ENCODE measurements around the gene ZDHHC6. TPM values are rescaled to one million over a fixed set of nuclear protein-coding genes. Genes with fewer than 3 reads are reported as not detected.

Gene ZDHHC6
- total and polyA plus RNA-seq, 10 of the 15 experiments (the other 5 are each of a cell fraction or from before 2014, with no cell fraction given) = 23.8 to 59.4 (median 35.6) TPM

- Histone ChIP-seq H2AFZ (ENCODE audit: control insufficient read depth, low read depth, low read length) (no peak overlapping the region), H3K27ac (ENCODE audit: control insufficient read depth, insufficient read depth) (no peak overlapping the region), H3K4me2 (ENCODE audit: control insufficient read depth, insufficient read depth) (no peak overlapping the region), H3K9ac (ENCODE audit: control insufficient read depth, insufficient read depth, low read length) (no peak overlapping the region), H3K4me1 (ENCODE audit: control insufficient read depth, insufficient read depth, low read length) (no peaks in the 10 kb centered on the region), H3K27me3 (replicated peaks in 1 of 2; ENCODE audit: control insufficient read depth in 2 of 2, insufficient read depth in 2 of 2, low read length in 1 of 2) (no peaks in the 10 kb centered on the region), H3K36me3 (ENCODE audit: control insufficient read depth in 2 of 2, insufficient read depth in 2 of 2, low read length in 1 of 2) (no peaks in the 10 kb centered on the region; a peak in 1 of 4 replicates), H3K4me3 (no peak overlapping the region), H3K9me3 (replicated peaks; ENCODE audit: control insufficient read depth, insufficient read depth, low read length) (no peaks in the 10 kb centered on the region), H3K79me2 (ENCODE audit: control insufficient read depth, insufficient read depth, low read length) (no peaks in the 10 kb centered on the region), H4K20me1 (ENCODE audit: control insufficient read depth, insufficient read depth) (no peaks in the 10 kb centered on the region)
- POLR2A ChIA-PET = no interaction called here
- TF ChIP-seq KLF5 (IDR thresholded peaks at IDR 0.05; ENCODE audit: partially characterized antibody) (no peak), KAT2A (conservative IDR thresholded peaks at IDR 0.05; ENCODE audit: control insufficient read depth, low read depth, low read length) (no peak)
- SMC1A ChIA-PET (ENCODE audit: uncharacterized antibody, unreplicated experiment) = interaction anchor here (0.6 to 2.9 kb wide), 5 partner anchors 8 to 540 kb away, joined by 3 to 11 read pairs (median 7); no protein-coding TSS in a partner anchor
- BruUV-seq (replicated peaks) = no TSS peak
- FAIRE-seq (no peak), ATAC-seq (no peak), DNase-seq (ENCODE audit: low read depth, low spot score) (no peak)
- intact Hi-C loops (cut with micrococcal nuclease; ENCODE audit: unreplicated experiment) (no loop called here), in situ Hi-C loops (cut with MboI) (no loop called here)
- CTCF ChIA-PET = interaction anchor here (0.6 to 4.7 kb wide), 3 partner anchors 12 to 330 kb away, joined by 3 to 23 read pairs (median 9); no protein-coding TSS in a partner anchor
- RAD21 ChIA-PET (ENCODE audit: unreplicated experiment) = interaction anchor here (1.0 kb wide), 1 partner anchor 11 kb away, joined by 3 read pairs; no protein-coding TSS in a partner anchor
These were observed 41.2 kb upstream of the ZDHHC6 start for GRCh38 chr10:112487964-112488363.

GRCh38 chr10:112484399-112484798, 37.7 kb upstream of the ZDHHC6 start:
- 92% methylated on average over 2 of the region's 2 CpGs for WGBS (ENCODE audit: insufficient coverage, insufficient replicate concordance, low lambda C conversion rate, missing lambda C conversion rate)
- in situ Hi-C loops (cut with MboI) = no loop called here
- Histone ChIP-seq H3K9me3 (replicated peaks; ENCODE audit: control insufficient read depth, insufficient read depth, low read length) (no peaks in the 10 kb centered on the region), H3K27me3 (replicated peaks in 1 of 2; ENCODE audit: control insufficient read depth in 2 of 2, insufficient read depth in 2 of 2, low read length in 1 of 2) (no peaks in the 10 kb centered on the region), H2AFZ (ENCODE audit: control insufficient read depth, low read depth, low read length) (no peak overlapping the region), H4K20me1 (ENCODE audit: control insufficient read depth, insufficient read depth) (no peaks in the 10 kb centered on the region), H3K9ac (ENCODE audit: control insufficient read depth, insufficient read depth, low read length) (no peak overlapping the region), H3K79me2 (ENCODE audit: control insufficient read depth, insufficient read depth, low read length) (no peaks in the 10 kb centered on the region), H3K4me1 (ENCODE audit: control insufficient read depth, insufficient read depth, low read length) (no peaks in the 10 kb centered on the region), H3K36me3 (ENCODE audit: control insufficient read depth in 2 of 2, insufficient read depth in 2 of 2, low read length in 1 of 2) (no peaks in the 10 kb centered on the region; a peak in 1 of 4 replicates), H3K4me3 (no peak overlapping the region), H3K4me2 (ENCODE audit: control insufficient read depth, insufficient read depth) (no peak overlapping the region), H3K27ac (ENCODE audit: control insufficient read depth, insufficient read depth) (no peak overlapping the region)
- no peak for DNase-seq (ENCODE audit: low read depth, low spot score)
- BruUV-seq (replicated peaks) = no TSS peak
- SMC1A ChIA-PET (ENCODE audit: uncharacterized antibody, unreplicated experiment) = interaction anchor here (1.0 to 1.2 kb wide), 2 partner anchors 8 to 13 kb away, joined by 3 read pairs; no protein-coding TSS in a partner anchor
- TF ChIP-seq SRF (IDR thresholded peaks at IDR 0.05; ENCODE audit: low read depth in 2 of 2, low read length in 2 of 2) (no peak), CREM (IDR thresholded peaks at IDR 0.05; ENCODE audit: low read depth) (no peak), BACH1 (IDR thresholded peaks at IDR 0.05; ENCODE audit: borderline replicate concordance) (no peak)
- RAD21 ChIA-PET (ENCODE audit: unreplicated experiment) = interaction anchor here (2.4 kb wide), 1 partner anchor 12 kb away, joined by 7 read pairs; no protein-coding TSS in a partner anchor
- intact Hi-C loops (cut with micrococcal nuclease; ENCODE audit: unreplicated experiment) = no loop called here
- no peak for FAIRE-seq
- POLR2A ChIA-PET = interaction anchor here (0.6 kb wide), 1 partner anchor 970 kb away, joined by 3 read pairs; no protein-coding TSS in a partner anchor
- CTCF ChIA-PET = interaction anchor here (3.2 kb wide), 1 partner anchor 12 kb away, joined by 21 read pairs; no protein-coding TSS in a partner anchor
- ATAC-seq = no peak
